NCI-H345 treated with DMSO at 0.1 percent for 48 hours (cell line): Measurements from ENCODE around the gene ATP5MG.
"Not testable (repeated sequence)": the region's sequence is repeated elsewhere in the genome, so short reads cannot be mapped to it uniquely, and the experiment has no call there.

Experiments used
- DNase-seq: peaks from one replicate; lab custom pipeline; 2025; ENCODE audit not compliant: unreplicated experiment; lab: John Stamatoyannopoulos, UW

ATP5MG gene

GRCh38 chr11:118401151-118401879, at the start of gene ATP5MG:
Gene ATP5MG, plus strand, starts transcription at chr11:118401606. Its CDS starts 60 bp downstream, at chr11:118401666.
- peak; percentile 85 for DNase-seq

GRCh38 chr11:118353084-118353710, 48.2 kb upstream of the ATP5MG start:
- no peak for DNase-seq

- no peak for DNase-seq
These were observed 43.3 kb upstream of the ATP5MG start for GRCh38 chr11:118358071-118358470.

GRCh38 chr11:118359295-118359958, 42.0 kb upstream of the ATP5MG start, which contains the start of gene UBE4A:
Gene UBE4A, plus strand, starts transcription at chr11:118359600. Its CDS starts 5,481 bp downstream, at chr11:118365081.
- peak; percentile 95 for DNase-seq

- DNase-seq: no peak
These were observed 36.3 kb upstream of the ATP5MG start for GRCh38 chr11:118364956-118365615.

GRCh38 chr11:118366287-118366686, 35.1 kb upstream of the ATP5MG start:
- no peak for DNase-seq

- DNase-seq: no peak
These were observed 30.6 kb upstream of the ATP5MG start for GRCh38 chr11:118370774-118371173.

GRCh38 chr11:118373263-118373662, 28.1 kb upstream of the ATP5MG start:
- no peak for DNase-seq

GRCh38 chr11:118373871-118374270, 27.5 kb upstream of the ATP5MG start:
- no peak for DNase-seq

- DNase-seq: no peak
These were observed 26.7 kb upstream of the ATP5MG start for GRCh38 chr11:118374729-118375128.

- DNase-seq: no peak
These were observed 25.4 kb upstream of the ATP5MG start for GRCh38 chr11:118375978-118376377.

GRCh38 chr11:118379497-118379896, 21.9 kb upstream of the ATP5MG start:
- no peak for DNase-seq

GRCh38 chr11:118380571-118380970, 20.8 kb upstream of the ATP5MG start:
- no peak for DNase-seq

GRCh38 chr11:118382954-118383353, 18.5 kb upstream of the ATP5MG start:
- DNase-seq: no peak

- no peak for DNase-seq
These were observed 17.7 kb upstream of the ATP5MG start for GRCh38 chr11:118383657-118384056.

- DNase-seq: no peak
These were observed 5.3 kb upstream of the ATP5MG start for GRCh38 chr11:118396097-118396501.

- DNase-seq: no peak
These were observed 4.0 kb upstream of the ATP5MG start for GRCh38 chr11:118397448-118397847.

GRCh38 chr11:118398791-118399559, 2.4 kb upstream of the ATP5MG start:
- DNase-seq: no peak

GRCh38 chr11:118401880-118402590, 629 bp downstream of the ATP5MG start:
- no peak for DNase-seq

GRCh38 chr11:118402594-118402993, 1.2 kb downstream of the ATP5MG start:
- not testable (repeated sequence) for DNase-seq
